ENCODE data around the gene SPINK2. TPM values are rescaled to one million over a fixed set of nuclear protein-coding genes. Genes with fewer than 3 reads are reported as not detected.

SPINK2 gene
- total and polyA plus RNA-seq, 2 of the 13 experiments (the other 11 are each of a cell fraction or from before 2014, with no cell fraction given), result not detected

DNA sequence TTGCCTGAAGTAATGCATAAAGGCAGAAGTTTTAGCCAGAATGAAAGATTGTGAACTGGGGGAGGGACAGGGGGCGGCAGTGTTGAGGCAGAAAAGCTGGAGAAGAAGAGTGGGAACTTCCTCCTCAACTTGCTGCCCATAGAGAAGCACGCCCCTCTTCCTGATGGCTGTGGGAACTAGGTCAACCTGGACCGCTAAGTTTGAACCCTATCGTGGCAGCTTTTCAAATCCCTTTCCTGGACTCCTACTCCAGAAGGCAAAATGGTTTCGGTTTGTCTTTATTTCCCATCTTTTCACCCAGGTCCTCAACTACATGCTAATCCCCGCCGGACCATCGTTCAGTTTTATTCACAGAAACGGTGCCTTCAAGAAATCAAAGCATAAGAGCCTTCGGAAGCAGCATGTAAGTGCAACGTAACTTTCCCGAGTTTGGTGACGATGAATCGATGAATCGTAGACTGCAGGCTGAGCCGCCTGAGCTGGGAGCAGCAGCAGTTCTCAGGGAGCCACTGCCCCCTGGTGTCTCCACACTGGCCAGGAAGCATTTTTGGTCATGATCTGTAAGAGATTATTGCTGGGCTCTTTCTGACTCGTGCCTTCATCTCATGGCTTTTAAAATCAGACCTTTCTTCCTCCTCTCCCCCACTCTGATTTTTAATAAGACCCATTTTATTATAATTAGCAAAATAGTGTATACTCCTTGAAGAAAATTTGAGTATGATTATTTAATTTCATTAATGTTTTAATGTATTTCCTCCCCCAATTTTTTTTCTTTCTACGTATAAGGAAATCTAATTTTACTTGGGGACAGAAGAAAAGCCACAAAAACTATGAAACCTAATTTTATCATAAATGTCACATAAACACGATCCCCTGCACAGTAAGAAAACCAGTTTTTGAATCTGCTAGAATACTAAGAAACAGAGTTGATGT, 21.4 kb downstream of the SPINK2 start (continued):
- TF ChIP-seq, protein P1, sequence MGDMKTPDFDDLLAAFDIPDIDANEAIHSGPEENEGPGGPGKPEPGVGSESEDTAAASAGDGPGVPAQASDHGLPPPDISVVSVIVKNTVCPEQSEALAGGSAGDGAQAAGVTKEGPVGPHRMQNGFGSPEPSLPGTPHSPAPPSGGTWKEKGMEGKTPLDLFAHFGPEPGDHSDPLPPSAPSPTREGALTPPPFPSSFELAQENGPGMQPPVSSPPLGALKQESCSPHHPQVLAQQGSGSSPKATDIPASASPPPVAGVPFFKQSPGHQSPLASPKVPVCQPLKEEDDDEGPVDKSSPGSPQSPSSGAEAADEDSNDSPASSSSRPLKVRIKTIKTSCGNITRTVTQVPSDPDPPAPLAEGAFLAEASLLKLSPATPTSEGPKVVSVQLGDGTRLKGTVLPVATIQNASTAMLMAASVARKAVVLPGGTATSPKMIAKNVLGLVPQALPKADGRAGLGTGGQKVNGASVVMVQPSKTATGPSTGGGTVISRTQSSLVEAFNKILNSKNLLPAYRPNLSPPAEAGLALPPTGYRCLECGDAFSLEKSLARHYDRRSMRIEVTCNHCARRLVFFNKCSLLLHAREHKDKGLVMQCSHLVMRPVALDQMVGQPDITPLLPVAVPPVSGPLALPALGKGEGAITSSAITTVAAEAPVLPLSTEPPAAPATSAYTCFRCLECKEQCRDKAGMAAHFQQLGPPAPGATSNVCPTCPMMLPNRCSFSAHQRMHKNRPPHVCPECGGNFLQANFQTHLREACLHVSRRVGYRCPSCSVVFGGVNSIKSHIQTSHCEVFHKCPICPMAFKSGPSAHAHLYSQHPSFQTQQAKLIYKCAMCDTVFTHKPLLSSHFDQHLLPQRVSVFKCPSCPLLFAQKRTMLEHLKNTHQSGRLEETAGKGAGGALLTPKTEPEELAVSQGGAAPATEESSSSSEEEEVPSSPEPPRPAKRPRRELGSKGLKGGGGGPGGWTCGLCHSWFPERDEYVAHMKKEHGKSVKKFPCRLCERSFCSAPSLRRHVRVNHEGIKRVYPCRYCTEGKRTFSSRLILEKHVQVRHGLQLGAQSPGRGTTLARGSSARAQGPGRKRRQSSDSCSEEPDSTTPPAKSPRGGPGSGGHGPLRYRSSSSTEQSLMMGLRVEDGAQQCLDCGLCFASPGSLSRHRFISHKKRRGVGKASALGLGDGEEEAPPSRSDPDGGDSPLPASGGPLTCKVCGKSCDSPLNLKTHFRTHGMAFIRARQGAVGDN (CRISPR knock-in tag; IDR thresholded peaks at IDR 0.05), result 0 out of 2 replicates have a peak, but pooled peaks have one; percentile 13
- TF ChIP-seq PHF21A (CRISPR knock-in tag; IDR thresholded peaks at IDR 0.05) (peak; percentile 27; the same call in 1 of the 2 replicates), ZNF343 (CRISPR knock-in tag; IDR thresholded peaks at IDR 0.05) (no peak), ZMYM4 (CRISPR knock-in tag; IDR thresholded peaks at IDR 0.05) (peak; percentile 58; the same call in 1 of the 2 replicates), ZNF678 (CRISPR knock-in tag; IDR thresholded peaks at IDR 0.05) (no peak), ZNF558 (CRISPR knock-in tag; IDR thresholded peaks at IDR 0.05; ENCODE audit: borderline replicate concordance) (no peak), HDAC6 (IDR thresholded peaks at IDR 0.05; ENCODE audit: low read depth, low read length) (no peak), SALL1 (CRISPR knock-in tag; IDR thresholded peaks at IDR 0.05) (peak; percentile 64), TEAD2 (CRISPR knock-in tag; IDR thresholded peaks at IDR 0.05) (no peak), KLF11 (CRISPR knock-in tag; IDR thresholded peaks at IDR 0.05) (peak; percentile 40; the same call in 1 of the 2 replicates), IRF2 (CRISPR knock-in tag; IDR thresholded peaks at IDR 0.05) (peak; percentile 84), ZNF441 (CRISPR knock-in tag; IDR thresholded peaks at IDR 0.05; ENCODE audit: borderline replicate concordance) (0 out of 2 replicates have a peak, but pooled peaks have one; percentile 19), ZNF749 (CRISPR knock-in tag; IDR thresholded peaks at IDR 0.05; ENCODE audit: borderline replicate concordance) (no peak), FOSL2 (CRISPR knock-in tag; IDR thresholded peaks at IDR 0.05) (peak; percentile 40; the same call in 1 of the 2 replicates), ZZZ3 (CRISPR knock-in tag; IDR thresholded peaks at IDR 0.05; ENCODE audit: borderline replicate concordance) (no peak), RFXAP (CRISPR knock-in tag; IDR thresholded peaks at IDR 0.05; ENCODE audit: borderline replicate concordance) (0 out of 2 replicates have a peak, but pooled peaks have one; percentile 39), ZNF589 (CRISPR knock-in tag; conservative IDR thresholded peaks at IDR 0.05) (no peak)
- TF ChIP-seq, protein P2, sequence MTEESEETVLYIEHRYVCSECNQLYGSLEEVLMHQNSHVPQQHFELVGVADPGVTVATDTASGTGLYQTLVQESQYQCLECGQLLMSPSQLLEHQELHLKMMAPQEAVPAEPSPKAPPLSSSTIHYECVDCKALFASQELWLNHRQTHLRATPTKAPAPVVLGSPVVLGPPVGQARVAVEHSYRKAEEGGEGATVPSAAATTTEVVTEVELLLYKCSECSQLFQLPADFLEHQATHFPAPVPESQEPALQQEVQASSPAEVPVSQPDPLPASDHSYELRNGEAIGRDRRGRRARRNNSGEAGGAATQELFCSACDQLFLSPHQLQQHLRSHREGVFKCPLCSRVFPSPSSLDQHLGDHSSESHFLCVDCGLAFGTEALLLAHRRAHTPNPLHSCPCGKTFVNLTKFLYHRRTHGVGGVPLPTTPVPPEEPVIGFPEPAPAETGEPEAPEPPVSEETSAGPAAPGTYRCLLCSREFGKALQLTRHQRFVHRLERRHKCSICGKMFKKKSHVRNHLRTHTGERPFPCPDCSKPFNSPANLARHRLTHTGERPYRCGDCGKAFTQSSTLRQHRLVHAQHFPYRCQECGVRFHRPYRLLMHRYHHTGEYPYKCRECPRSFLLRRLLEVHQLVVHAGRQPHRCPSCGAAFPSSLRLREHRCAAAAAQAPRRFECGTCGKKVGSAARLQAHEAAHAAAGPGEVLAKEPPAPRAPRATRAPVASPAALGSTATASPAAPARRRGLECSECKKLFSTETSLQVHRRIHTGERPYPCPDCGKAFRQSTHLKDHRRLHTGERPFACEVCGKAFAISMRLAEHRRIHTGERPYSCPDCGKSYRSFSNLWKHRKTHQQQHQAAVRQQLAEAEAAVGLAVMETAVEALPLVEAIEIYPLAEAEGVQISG (CRISPR knock-in tag; IDR thresholded peaks at IDR 0.05), result peak; percentile 53; the same call in 1 of the 2 replicates
- TF ChIP-seq, protein P3, sequence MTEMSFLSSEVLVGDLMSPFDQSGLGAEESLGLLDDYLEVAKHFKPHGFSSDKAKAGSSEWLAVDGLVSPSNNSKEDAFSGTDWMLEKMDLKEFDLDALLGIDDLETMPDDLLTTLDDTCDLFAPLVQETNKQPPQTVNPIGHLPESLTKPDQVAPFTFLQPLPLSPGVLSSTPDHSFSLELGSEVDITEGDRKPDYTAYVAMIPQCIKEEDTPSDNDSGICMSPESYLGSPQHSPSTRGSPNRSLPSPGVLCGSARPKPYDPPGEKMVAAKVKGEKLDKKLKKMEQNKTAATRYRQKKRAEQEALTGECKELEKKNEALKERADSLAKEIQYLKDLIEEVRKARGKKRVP (CRISPR knock-in tag; IDR thresholded peaks at IDR 0.05), result no peak
- TF ChIP-seq, protein P4, sequence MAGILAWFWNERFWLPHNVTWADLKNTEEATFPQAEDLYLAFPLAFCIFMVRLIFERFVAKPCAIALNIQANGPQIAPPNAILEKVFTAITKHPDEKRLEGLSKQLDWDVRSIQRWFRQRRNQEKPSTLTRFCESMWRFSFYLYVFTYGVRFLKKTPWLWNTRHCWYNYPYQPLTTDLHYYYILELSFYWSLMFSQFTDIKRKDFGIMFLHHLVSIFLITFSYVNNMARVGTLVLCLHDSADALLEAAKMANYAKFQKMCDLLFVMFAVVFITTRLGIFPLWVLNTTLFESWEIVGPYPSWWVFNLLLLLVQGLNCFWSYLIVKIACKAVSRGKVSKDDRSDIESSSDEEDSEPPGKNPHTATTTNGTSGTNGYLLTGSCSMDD (CRISPR knock-in tag; IDR thresholded peaks at IDR 0.05), result no peak
